Ureter (tissue), 1 donor: Measurements from ENCODE around the gene RNF180. TPM values are rescaled to one million over a fixed set of nuclear protein-coding genes. Genes with fewer than 3 reads are reported as not detected.
"Not testable (repeated sequence)": the region's sequence is repeated elsewhere in the genome, so short reads cannot be mapped to it uniquely, and the experiment has no call there.

Experiments
- DNase-seq: peaks from one replicate; pipeline ENCODE4 v3.0.0-alpha.2; 2020; ENCODE audit warnings: low spot score
- total RNA-seq: library from RNA; stranded (reverse); gene quantifications from one replicate; pipeline ENCODE4 v1.2.4, GENCODE V29; 2023
- donor health status: DM: yes; HTN: yes; CAD: no.

The RNF180 gene
- total RNA-seq, 1 donor from 2014 or later: 22.9 TPM

DNA sequence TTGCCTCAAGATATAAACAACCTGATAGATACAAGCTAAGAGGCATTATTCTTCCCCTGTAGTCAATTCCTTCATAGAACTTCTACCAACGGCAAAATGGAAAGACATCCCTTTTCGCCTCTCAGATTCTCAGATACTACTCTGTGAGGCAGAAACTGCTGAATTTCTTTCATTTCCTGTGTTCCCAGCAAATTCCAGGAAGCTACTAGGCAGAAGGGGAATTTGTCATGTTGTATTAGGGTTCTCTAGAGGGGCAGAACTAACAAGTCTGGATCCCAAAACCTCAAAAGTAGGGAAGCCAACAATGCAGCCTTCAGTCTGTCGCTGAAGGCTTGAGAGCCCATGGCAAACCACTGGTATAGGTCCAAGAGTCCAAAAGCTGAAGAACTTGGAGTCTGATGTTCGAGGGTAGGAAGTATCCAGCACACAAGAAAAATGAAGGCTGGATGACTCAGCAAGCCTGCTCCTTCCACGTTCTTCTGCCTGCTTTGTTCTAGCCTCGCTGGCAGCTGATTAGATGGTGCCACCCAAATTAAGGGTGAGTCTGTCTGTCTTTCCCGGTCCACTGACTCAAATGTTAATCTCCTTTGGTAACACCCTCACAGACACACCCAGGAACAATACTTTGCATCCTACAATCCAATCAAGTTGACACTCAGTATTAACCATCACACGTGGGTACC is 15.2 kb downstream of the RNF180 start:
- DNase-seq: no peak

GRCh38 chr5:64181440-64181839 is 15.8 kb downstream of the RNF180 start:
- no peak for DNase-seq

- DNase-seq: no peak
These were observed 18.3 kb downstream of the RNF180 start for GRCh38 chr5:64183956-64184355.

GRCh38 chr5:64184832-64185231 is 19.2 kb downstream of the RNF180 start:
- DNase-seq: no peak

DNA sequence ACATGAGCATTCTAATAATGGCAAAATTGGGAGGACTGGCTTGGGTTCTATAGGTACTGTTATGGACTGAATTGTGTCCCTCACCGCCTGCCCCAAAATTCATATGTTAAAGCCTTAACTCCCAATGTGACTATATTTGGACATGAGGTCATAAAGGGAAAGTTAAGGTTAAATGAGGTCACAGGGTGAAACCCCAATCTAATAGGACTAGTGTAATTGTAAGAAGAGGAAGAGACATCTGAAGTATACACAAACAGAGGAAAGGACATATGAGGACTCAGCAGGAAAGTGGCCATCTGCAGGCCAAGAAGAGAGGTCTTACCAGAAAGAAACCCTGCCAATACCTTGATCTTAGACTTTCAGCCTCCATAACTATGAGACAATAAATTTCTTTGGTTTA is 23.1 kb downstream of the RNF180 start:
- no peak for DNase-seq

GRCh38 chr5:64190562-64191306 is 25.1 kb downstream of the RNF180 start:
- no peak for DNase-seq

DNA sequence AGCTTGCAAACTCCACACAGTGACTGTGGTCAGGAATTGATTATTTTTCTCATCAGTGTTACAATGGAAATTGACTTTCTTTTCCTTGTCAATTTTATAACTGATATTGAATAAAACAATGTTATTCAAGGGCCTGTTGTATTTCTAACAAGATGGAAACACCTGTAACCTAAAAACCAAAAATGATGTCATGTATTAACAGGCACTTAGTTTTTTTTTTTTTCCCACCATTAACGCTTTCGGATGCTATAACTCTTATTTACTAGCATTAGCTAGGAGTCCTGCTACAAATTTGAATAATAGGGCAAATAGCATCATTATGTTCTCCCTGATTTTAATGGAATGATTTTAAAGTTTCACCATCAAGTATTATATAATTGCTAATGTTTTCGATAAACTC is 30.3 kb downstream of the RNF180 start:
- DNase-seq: no peak

DNA sequence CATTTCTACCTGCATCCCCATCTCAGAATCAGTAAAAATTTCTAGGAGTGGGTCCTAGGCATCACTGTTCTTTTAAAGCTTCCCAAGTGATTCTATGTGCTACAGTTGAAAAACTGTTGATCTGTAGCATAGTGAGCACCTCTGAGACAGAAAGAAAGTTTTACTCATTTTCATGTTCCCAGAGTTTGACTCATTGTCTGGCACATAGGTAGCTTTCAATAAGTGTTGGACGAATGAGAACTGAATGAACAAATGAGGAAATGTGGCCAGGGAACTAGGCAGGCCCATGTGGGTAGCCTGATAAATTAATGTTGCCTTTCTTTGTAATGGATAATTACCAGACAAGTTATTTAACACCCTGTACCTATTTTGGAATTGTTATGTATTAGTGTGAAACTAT is 33.8 kb downstream of the RNF180 start:
- DNase-seq: no peak

DNA sequence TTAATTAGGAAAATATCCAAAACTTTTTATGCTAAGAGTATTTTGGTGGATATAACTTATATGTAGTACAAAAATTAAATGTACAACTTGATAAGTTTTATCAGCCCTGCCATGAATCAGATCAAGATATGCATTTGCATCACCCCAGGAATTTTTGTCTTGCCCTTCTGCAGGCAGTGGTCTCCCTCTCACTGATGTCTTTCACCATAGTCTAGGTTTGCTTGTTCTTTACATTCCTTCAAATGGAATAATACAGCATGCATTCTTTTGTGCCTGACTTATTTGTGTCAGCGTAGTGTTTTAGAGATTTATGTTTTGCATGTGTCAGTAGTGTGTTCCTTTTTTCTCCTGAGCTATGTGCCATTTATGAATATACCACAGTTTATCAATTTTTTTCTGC is 36.4 kb downstream of the RNF180 start:
- DNase-seq: no peak

GRCh38 chr5:64206653-64207052 is 41.0 kb downstream of the RNF180 start:
- DNase-seq: no peak

- no peak for DNase-seq
These were observed 42.3 kb downstream of the RNF180 start for GRCh38 chr5:64207978-64208377.

DNA sequence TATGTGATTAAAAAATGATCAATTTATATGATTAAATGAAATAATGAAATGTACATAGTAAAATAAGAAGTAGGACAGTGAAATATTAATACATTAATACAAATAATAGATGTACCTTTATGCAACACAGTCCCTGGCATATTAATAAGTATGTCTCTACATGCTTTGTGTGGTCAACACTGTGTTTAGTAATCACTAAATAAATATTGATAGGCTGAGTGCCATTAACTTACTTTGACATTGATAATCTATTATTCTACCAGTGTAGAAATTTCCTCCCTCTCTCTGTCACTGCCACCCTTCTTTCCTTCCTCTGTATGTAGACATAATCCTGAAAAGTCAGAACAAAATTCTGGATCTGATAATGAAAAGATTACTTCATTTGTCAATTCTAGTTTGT is 43.7 kb downstream of the RNF180 start:
- no peak for DNase-seq

DNA sequence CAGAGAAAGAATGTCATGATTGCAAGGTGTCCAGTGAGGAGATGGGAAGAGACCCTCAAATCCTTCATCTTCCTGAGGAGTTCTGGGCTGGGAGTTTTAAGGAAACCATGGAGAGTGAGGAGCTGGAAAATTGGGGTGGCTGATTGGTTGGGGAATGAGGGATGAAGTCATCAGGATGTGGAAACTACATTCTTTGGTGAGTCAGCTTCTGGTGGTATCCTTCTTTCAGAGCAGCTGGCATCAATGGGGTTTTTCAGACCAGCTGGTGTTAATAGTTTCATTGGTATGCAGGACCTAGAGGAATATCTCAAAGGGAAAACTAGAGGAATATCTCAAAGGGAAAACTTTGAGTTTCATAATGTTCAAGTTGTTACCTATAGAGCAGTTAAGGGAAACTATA is 45.2 kb downstream of the RNF180 start:
- no peak for DNase-seq

DNA sequence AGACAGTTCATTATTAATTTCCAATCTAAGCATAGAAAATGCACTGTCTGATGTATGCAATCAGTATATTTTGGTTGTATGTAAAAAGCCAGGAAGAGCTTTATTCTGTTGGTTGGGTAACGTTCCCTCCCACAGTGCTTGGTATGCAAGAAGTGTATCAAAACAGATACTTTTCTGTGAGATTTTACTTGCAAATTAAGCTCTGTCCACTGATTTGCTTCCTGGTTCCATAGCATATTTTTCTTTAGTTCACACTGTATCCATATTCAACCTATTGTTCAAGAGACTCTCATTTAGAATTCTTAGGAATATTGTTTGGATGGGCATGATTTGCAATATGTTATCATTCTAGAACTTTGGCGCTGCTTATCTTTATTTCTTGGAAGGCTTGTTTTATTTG is 47.4 kb downstream of the RNF180 start:
- no peak for DNase-seq

DNA sequence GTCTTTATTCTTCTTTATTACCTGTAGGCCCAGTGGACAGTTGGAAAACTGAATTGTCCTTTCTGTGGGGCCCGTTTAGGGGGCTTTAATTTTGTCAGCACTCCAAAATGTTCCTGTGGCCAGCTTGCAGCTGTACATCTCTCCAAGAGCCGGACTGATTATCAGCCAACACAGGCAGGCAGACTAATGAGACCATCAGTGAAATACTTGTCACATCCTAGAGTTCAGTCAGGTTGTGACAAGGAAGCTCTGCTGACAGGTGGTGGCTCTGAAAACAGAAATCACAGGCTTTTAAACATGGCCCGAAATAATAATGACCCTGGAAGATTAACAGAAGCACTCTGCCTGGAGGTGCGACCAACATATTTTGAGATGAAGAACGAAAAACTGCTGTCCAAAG is 47.9 kb downstream of the RNF180 start:
- no peak for DNase-seq

- no peak for DNase-seq
These were observed 48.5 kb downstream of the RNF180 start for GRCh38 chr5:64214132-64214531.

GRCh38 chr5:64221911-64222310 is 56.3 kb downstream of the RNF180 start:
- DNase-seq: no peak

- DNase-seq: not testable (repeated sequence)
These were observed 59.8 kb downstream of the RNF180 start for GRCh38 chr5:64225286-64225981.

- DNase-seq: not testable (repeated sequence)
These were observed 61.5 kb downstream of the RNF180 start for GRCh38 chr5:64227131-64227537.

DNA sequence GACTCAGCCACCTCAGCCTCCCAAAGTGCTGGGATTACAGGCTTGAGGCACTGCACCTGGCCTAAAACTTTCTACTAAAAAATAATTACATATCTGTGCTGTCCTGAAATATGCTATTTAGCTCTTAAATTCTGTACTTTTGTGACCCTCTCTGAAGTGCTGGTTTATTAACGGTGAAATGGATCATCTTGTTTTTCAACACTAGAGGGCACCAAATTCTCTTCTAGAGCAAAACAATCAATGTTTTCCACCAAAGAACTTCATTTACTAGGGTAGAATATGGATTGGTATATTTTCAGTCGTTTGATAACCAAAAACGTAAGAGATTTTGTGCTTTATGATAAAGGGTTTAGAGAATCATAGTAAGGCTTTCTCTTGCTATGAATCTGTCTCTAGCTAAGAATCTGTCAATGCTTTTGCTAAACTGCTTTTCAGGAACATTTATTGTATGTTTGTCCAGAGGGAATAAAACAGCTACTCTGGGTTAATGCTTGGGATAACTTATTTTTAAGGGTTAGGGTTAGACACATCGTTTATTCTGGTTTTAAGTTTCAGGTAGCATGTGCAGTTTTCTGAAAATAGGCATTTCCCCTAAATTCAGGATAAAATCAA is 63.6 kb downstream of the RNF180 start:
- no peak for DNase-seq

- DNase-seq: no peak
These were observed 95.1 kb downstream of the RNF180 start for GRCh38 chr5:64260756-64261155.

DNA sequence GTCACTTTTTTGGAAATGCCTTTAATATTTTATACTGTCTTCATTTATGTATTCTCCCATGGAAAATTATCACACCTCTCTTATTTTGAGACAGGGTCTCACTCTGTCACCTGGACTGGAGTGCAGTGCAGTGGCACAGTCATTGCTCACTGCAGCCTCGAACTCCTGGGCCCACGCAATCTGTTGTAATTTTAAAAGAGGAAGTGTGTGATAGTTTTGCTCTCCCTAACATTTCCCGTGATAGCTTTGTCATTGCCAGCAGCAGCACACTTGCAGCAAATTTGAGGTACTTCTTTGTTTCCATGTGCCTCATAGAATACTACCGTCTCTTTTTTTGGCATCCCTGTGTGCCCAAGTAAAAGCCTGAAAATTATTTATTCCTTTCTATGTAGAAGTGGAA is 103.5 kb downstream of the RNF180 start:
- DNase-seq: no peak

GRCh38 chr5:64273276-64273675 is 107.6 kb downstream of the RNF180 start:
- no peak for DNase-seq
